Endothelial cell of umbilical vein (primary cell): ENCODE measurements around the gene ALDOA. TPM values are rescaled to one million over a fixed set of nuclear protein-coding genes. Genes with fewer than 3 reads are reported as not detected.

Experiments
- BruUV-seq: library from RNA; stranded (reverse); fragments of 400-500 nt; replicated peaks from 2 replicates; lab custom pipeline; 2021; lab: Mats Ljungman, UMichigan
- CTCF ChIA-PET: fragments of 300-600, 350-600 bp; sonication (Branson Sonifier 250); formaldehyde crosslinking; loops from one replicate; lab custom pipeline; 2021; ENCODE audit warnings: antibody characterized with exemption, inconsistent platforms; lab: Charles Lee
- POLR2A ChIA-PET: fragments of 300-600, 350-600 bp; sonication (Branson Sonifier 250); formaldehyde crosslinking; loops from one replicate; lab custom pipeline; 2021; ENCODE audit warnings: antibody characterized with exemption, inconsistent platforms; lab: Charles Lee
- DNase-seq: peaks from one replicate; pipeline ENCODE4 v3.0.0-alpha.2; 2011; ENCODE audit warnings: low read depth, low spot score
- FAIRE-seq: peaks from 2 replicates; lab custom pipeline; 2011; peaks lifted over from hg19 to GRCh38; lab: Jason Lieb, UNC
- H2AFZ ChIP-seq: 2 replicates; pipeline ENCODE4 v1.6.0; 2012; ENCODE audit warnings: low read depth, low read length, control low read depth, inconsistent platforms
- H3K27ac ChIP-seq: 2 replicates; pipeline ENCODE4 v1.5.1; 2011; ENCODE audit warnings: low read depth, mild to moderate bottlenecking, control low read depth, low read length, moderate library complexity; ENCODE audit not compliant: insufficient read depth
- H3K27me3 ChIP-seq, 2 experiments: 2 replicates each; pipeline versions ENCODE4 v1.6.0 to v1.6.1; 2011; ENCODE audit warnings: low read length in 2 of 2, mixed read lengths in 1 of 2; ENCODE audit not compliant: control insufficient read depth in 2 of 2, insufficient read depth in 2 of 2
- H3K36me3 ChIP-seq, 2 experiments: 2 replicates in 1 of 2; 3 replicates in 1 of 2; pipeline ENCODE4 v1.5.1; 2011; ENCODE audit warnings: low read length in 2 of 2, mild to moderate bottlenecking in 1 of 2, moderate library complexity in 1 of 2; ENCODE audit not compliant: control insufficient read depth in 2 of 2, insufficient read depth in 2 of 2; ENCODE audit errors: extremely low read depth in 1 of 2
- H3K4me1 ChIP-seq: 3 replicates; pipeline ENCODE4 v1.5.1; 2011; ENCODE audit warnings: mild to moderate bottlenecking, low read length; ENCODE audit not compliant: control insufficient read depth, insufficient read depth; ENCODE audit errors: extremely low read depth
- H3K4me2 ChIP-seq: 2 replicates; pipeline ENCODE4 v1.6.1; 2011; ENCODE audit warnings: low read length, control low read depth, mixed read lengths; ENCODE audit not compliant: insufficient read depth
- H3K4me3 ChIP-seq, 3 experiments: fragments of 200-600 bp in 1 of 3; sonication (generic), shearing (Covaris generic) in 1 of 3; replicated peaks in 1 of 3; 2 replicates each; pipeline ENCODE4 v1.5.1; 2011 to 2016; ENCODE audit warnings: control low read depth in 3 of 3, low read length in 3 of 3, mild to moderate bottlenecking in 2 of 3, inconsistent platforms in 1 of 3, low read depth in 1 of 3, moderate library complexity in 1 of 3; ENCODE audit not compliant: insufficient read depth in 1 of 3
- H3K79me2 ChIP-seq: 2 replicates; pipeline ENCODE4 v1.6.0; 2012; ENCODE audit warnings: low read length, inconsistent platforms; ENCODE audit not compliant: control insufficient read depth, insufficient read depth
- H3K9ac ChIP-seq: replicated peaks from 2 replicates; pipeline ENCODE3; 2011; ENCODE audit warnings: low read length, control low read depth; ENCODE audit not compliant: insufficient read depth; ENCODE audit errors: extremely low read depth
- H3K9me1 ChIP-seq: replicated peaks from 3 replicates; pipeline ENCODE4 v1.6.0; 2011; ENCODE audit warnings: mild to moderate bottlenecking, low read length; ENCODE audit not compliant: control insufficient read depth, insufficient read depth; ENCODE audit errors: extremely low read depth
- H3K9me3 ChIP-seq: replicated peaks from 2 replicates; pipeline ENCODE4 v1.5.1; 2012; ENCODE audit warnings: low read length, inconsistent platforms; ENCODE audit not compliant: control insufficient read depth, insufficient read depth
- H4K20me1 ChIP-seq: replicated peaks from 2 replicates; pipeline ENCODE3; 2011; ENCODE audit warnings: mild to moderate bottlenecking, low read length; ENCODE audit not compliant: control insufficient read depth, insufficient read depth; ENCODE audit errors: extremely low read depth
- EZH2 ChIP-seq: IDR thresholded peaks from 2 replicates; pipeline ENCODE4 v1.6.1; 2012; ENCODE audit warnings: borderline replicate concordance, low read depth, mild to moderate bottlenecking, moderate library complexity, low read length, inconsistent platforms; ENCODE audit not compliant: severe bottlenecking
- FOS ChIP-seq: IDR thresholded peaks from 2 replicates; pipeline ENCODE4 v1.6.1; 2011; ENCODE audit warnings: mild to moderate bottlenecking, low read length, moderate library complexity, borderline replicate concordance; ENCODE audit not compliant: insufficient read depth
- GATA2 ChIP-seq: IDR thresholded peaks from 2 replicates; pipeline ENCODE4 v1.7.0; 2011; ENCODE audit warnings: low read depth, mild to moderate bottlenecking, moderate library complexity, mixed read lengths, low read length; ENCODE audit not compliant: insufficient read length, insufficient read depth
- JUN ChIP-seq: IDR thresholded peaks from 2 replicates; pipeline ENCODE4 v1.6.1; 2011; ENCODE audit warnings: borderline replicate concordance, low read depth; ENCODE audit not compliant: insufficient read length, insufficient read depth
- MYC ChIP-seq: IDR thresholded peaks from one replicate; pipeline ENCODE4 v1.6.1; 2011; ENCODE audit warnings: mild to moderate bottlenecking, low read depth, low read length
- POLR2A ChIP-seq: IDR thresholded peaks from 2 replicates; pipeline ENCODE4 v1.6.1; 2012; ENCODE audit warnings: low read depth, mild to moderate bottlenecking, control low read depth, low read length
- POLR2AphosphoS5 ChIP-seq: IDR thresholded peaks from 2 replicates; pipeline ENCODE4 v1.6.1; 2012; ENCODE audit warnings: low read depth, mild to moderate bottlenecking, control low read depth, low read length, moderate library complexity; ENCODE audit not compliant: insufficient read depth
- dilution Hi-C: fragments of 300-500 bp; cut with MboI; formaldehyde crosslinking; loops from one replicate; pipeline ENCODE4 v1.15.0; 2019; ENCODE audit warnings: low sequenced_read_pairs; ENCODE audit not compliant: extremely low pct_ligation_motif_present
- intact Hi-C: fragments of 100-400 bp; cut with micrococcal nuclease; formaldehyde crosslinking; loops from one replicate; pipeline ENCODE4 v1.10.0; 2022
- polyA plus RNA-seq, 4 experiments: library from polyadenylated mRNA; depleted of rRNA in 3 of 4; stranded (reverse) in 3 of 4; unstranded in 1 of 4; fragments of >200 nt; gene quantifications; 2 replicates each; pipeline versions ENCODE4 v1.2.1 to v1.2.3, GENCODE V29; 2011 to 2012; ENCODE audit warnings: missing spikeins in 1 of 4
- total RNA-seq: library from RNA; stranded (reverse); gene quantifications from 2 replicates; pipeline ENCODE4 v1.2.3, GENCODE V29; 2021
- TF ChIP-seq, protein P1 (sequence below), 2 donors: IDR thresholded peaks; 1 replicate in 1 of 2; 2 replicates in 1 of 2; pipeline ENCODE4 v1.5.1; 2011; ENCODE audit warnings: low read length in 2 of 2, mild to moderate bottlenecking in 2 of 2, moderate library complexity in 2 of 2, control low read depth in 1 of 2, inconsistent platforms in 1 of 2, low read depth in 1 of 2; ENCODE audit not compliant: insufficient read depth in 1 of 2; ENCODE audit errors: extremely low read depth in 1 of 2
- TF ChIP-seq, protein P2 (sequence below): IDR thresholded peaks from 2 replicates; pipeline ENCODE4 v1.6.1; 2011; ENCODE audit not compliant: insufficient read depth, insufficient read length

ALDOA gene
- total and polyA plus RNA-seq, 2 donors (not counting 3 experiments of a cell fraction or from before 2014, with no cell fraction given) = 871 to 1,114 TPM

DNA sequence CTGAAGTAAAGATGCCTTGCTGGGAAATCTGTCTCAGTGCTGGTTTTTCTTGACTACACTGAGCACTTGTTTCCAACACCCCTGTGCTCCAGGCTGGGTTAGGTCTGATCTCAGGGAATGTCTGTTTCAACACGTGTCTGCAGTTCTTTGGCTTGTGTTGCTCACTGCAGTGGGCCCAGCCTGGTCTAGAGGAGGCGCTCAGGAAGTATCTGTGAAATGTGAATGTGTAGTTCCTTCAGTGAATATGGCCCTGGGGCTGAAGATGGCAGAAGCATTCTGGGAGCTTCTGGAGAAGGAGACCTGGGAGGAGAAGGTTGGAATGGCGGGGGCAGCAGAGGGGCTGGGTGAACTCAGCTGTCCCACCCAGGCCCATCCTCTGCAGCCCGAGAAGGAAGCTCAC is 38.5 kb downstream of the ALDOA start:
- Histone ChIP-seq H3K27me3 (no peaks in the 10 kb centered on the region), H3K9me1 (no peaks in the 10 kb centered on the region), H3K9ac (no peak overlapping the region), H3K27ac (no peak overlapping the region), H3K9me3 (no peaks in the 10 kb centered on the region), H3K4me1 (no peaks in the 10 kb centered on the region), H4K20me1 (no peaks in the 10 kb centered on the region), H2AFZ (no peak overlapping the region), H3K79me2 (no peaks in the 10 kb centered on the region), H3K4me2 (no peak overlapping the region), H3K36me3 (peaks cover 4 to 21% of the 10 kb centered on the region in 2 experiments), H3K4me3 (no peak overlapping the region)
- ChIA-PET CTCF (interaction anchor here (1.8 to 4.9 kb wide), 3 partner anchors 8 to 13 kb away, joined by 5 to 30 read pairs (median 15); partner anchors contain the start of genes GDPD3 and TBX6), POLR2A (no interaction called here)
- intact Hi-C loops (no loop called here), dilution Hi-C loops (no loop called here)
- FAIRE-seq (no peak), DNase-seq (no peak)
- TF ChIP-seq POLR2A (no peak), POLR2AphosphoS5 (no peak), FOS (no peak), GATA2 (no peak), MYC (no peak), EZH2 (no peak), JUN (no peak)
- TF ChIP-seq, protein P1, sequence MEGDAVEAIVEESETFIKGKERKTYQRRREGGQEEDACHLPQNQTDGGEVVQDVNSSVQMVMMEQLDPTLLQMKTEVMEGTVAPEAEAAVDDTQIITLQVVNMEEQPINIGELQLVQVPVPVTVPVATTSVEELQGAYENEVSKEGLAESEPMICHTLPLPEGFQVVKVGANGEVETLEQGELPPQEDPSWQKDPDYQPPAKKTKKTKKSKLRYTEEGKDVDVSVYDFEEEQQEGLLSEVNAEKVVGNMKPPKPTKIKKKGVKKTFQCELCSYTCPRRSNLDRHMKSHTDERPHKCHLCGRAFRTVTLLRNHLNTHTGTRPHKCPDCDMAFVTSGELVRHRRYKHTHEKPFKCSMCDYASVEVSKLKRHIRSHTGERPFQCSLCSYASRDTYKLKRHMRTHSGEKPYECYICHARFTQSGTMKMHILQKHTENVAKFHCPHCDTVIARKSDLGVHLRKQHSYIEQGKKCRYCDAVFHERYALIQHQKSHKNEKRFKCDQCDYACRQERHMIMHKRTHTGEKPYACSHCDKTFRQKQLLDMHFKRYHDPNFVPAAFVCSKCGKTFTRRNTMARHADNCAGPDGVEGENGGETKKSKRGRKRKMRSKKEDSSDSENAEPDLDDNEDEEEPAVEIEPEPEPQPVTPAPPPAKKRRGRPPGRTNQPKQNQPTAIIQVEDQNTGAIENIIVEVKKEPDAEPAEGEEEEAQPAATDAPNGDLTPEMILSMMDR (IDR thresholded peaks at IDR 0.05; ENCODE audit: extremely low read depth in 1 of 2, insufficient read depth in 1 of 2, low read depth in 1 of 2, low read length in 2 of 2) = no peak
- TF ChIP-seq, protein P2, sequence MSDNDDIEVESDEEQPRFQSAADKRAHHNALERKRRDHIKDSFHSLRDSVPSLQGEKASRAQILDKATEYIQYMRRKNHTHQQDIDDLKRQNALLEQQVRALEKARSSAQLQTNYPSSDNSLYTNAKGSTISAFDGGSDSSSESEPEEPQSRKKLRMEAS = no peak
- no TSS peak for BruUV-seq
